A549 (cell line): ENCODE results near the gene TUFM. TPM values are rescaled to one million over a fixed set of nuclear protein-coding genes. Genes with fewer than 3 reads are reported as not detected.
A peak's percentile ranks its signal among the peaks of the same experiment; 100 is the strongest.

Experiments
- ATAC-seq, 2 experiments: fragments of 200-7000 bp in 1 of 2; fragments of >200 bp in 1 of 2; cut with Nextera tagmentation in 1 of 2; cut with Tn5 transposase in 1 of 2; 3 replicates each; pipeline versions ENCODE4 v1.8.0 to v1.9.1; 2018 to 2020; ENCODE audit warnings: mild to moderate bottlenecking in 1 of 2, moderate library complexity in 1 of 2
- CTCF ChIA-PET: fragments of 300-600 bp; sonication (Branson Sonifier 250); formaldehyde crosslinking; extraction: SDS; loops from one replicate; lab custom pipeline; 2021; ENCODE audit warnings: antibody characterized with exemption, inconsistent platforms; lab: Yijun Ruan, JAX
- POLR2A ChIA-PET: fragments of 350-600 bp; formaldehyde crosslinking; extraction: SDS; loops from one replicate; lab custom pipeline; 2021; ENCODE audit warnings: antibody characterized with exemption, inconsistent platforms; lab: Yijun Ruan, JAX
- DNase-seq, 2 experiments: peaks; one replicate each; pipeline versions ENCODE4 v3.0.0 to v3.0.0-alpha.2; 2011 to 2016; ENCODE audit warnings: low read depth in 1 of 2, low spot score in 1 of 2
- FAIRE-seq: peaks from 2 replicates; lab custom pipeline; 2011; peaks lifted over from hg19 to GRCh38; lab: Jason Lieb, UNC
- H3K27ac ChIP-seq, 2 experiments: fragments of >200 bp; sonication (Bioruptor Twin); formaldehyde crosslinking; 3 replicates each; pipeline ENCODE4 v1.5.1; 2016 to 2017
- H3K4me1 ChIP-seq: fragments of >200 bp; sonication (Bioruptor Twin); formaldehyde crosslinking; 3 replicates; pipeline ENCODE4 v1.6.1; 2016
- H3K4me2 ChIP-seq: fragments of >200 bp; sonication (Bioruptor Twin); formaldehyde crosslinking; 3 replicates; pipeline ENCODE4 v1.6.1; 2016
- H3K4me3 ChIP-seq: fragments of >200 bp; sonication (Bioruptor Twin); formaldehyde crosslinking; 3 replicates; pipeline ENCODE4 v1.5.1; 2016
- H3K9me3 ChIP-seq: fragments of >200 bp; sonication (Bioruptor Twin); formaldehyde crosslinking; 3 replicates; pipeline ENCODE4 v1.6.1; 2016
- ATOH8 ChIP-seq: fragments of 250-450 bp; sonication (Bioruptor Pico); IDR thresholded peaks from 2 replicates; pipeline ENCODE4 v1.5.0; 2020; ENCODE audit warnings: low read depth, mild to moderate bottlenecking, moderate library complexity
- BCL3 ChIP-seq: fragments of >200 bp; sonication (Bioruptor Twin); formaldehyde crosslinking; IDR thresholded peaks from 3 replicates; pipeline ENCODE4 v1.6.1; 2016
- CBX2 ChIP-seq: fragments of 200-600 bp; sonication (generic); IDR thresholded peaks from 2 replicates; pipeline ENCODE4 v1.6.1; 2016; ENCODE audit warnings: low read depth, mild to moderate bottlenecking, borderline replicate concordance
- CHD4 ChIP-seq: fragments of 200-600 bp; sonication (generic); IDR thresholded peaks from 2 replicates; pipeline ENCODE4 v1.6.1; 2016; ENCODE audit warnings: antibody characterized with exemption, mild to moderate bottlenecking, borderline replicate concordance
- CTCF ChIP-seq: fragments of >200 bp; sonication (Bioruptor Twin); formaldehyde crosslinking; IDR thresholded peaks from 3 replicates; pipeline ENCODE4 v1.5.1; 2016
- EP300 ChIP-seq, 2 experiments: fragments of >200 bp; sonication (Bioruptor Twin); formaldehyde crosslinking; IDR thresholded peaks; 2 replicates in 1 of 2; 3 replicates in 1 of 2; pipeline ENCODE4 v1.6.1; 2016 to 2017
- ESRRA ChIP-seq: fragments of 150-350 bp; IDR thresholded peaks from 2 replicates; pipeline ENCODE4 v1.6.1; 2014; ENCODE audit warnings: mild to moderate bottlenecking, low read length, borderline replicate concordance
- FOXS1 ChIP-seq: fragments of 250-450 bp; sonication (Bioruptor Pico); IDR thresholded peaks from 2 replicates; pipeline ENCODE4 v1.5.0; 2020; ENCODE audit warnings: mild to moderate bottlenecking, moderate library complexity
- HDAC2 ChIP-seq: fragments of 200-600 bp; sonication (generic); IDR thresholded peaks from 2 replicates; pipeline ENCODE4 v1.6.1; 2016
- HEYL ChIP-seq: fragments of 250-450 bp; sonication (Bioruptor Pico); IDR thresholded peaks from 2 replicates; pipeline ENCODE4 v1.8.0; 2021; ENCODE audit warnings: mild to moderate bottlenecking, moderate library complexity
- HOXA7 ChIP-seq: fragments of 250-450 bp; sonication (Bioruptor Pico); IDR thresholded peaks from 2 replicates; pipeline ENCODE4 v1.5.0; 2020; ENCODE audit warnings: mild to moderate bottlenecking, moderate library complexity
- NFE2L2 ChIP-seq: fragments of 150-350 bp; conservative IDR thresholded peaks from 2 replicates; pipeline ENCODE4 v1.6.1; 2014; ENCODE audit warnings: low read length
- NR3C1 ChIP-seq: fragments of >200 bp; sonication (Bioruptor Twin); formaldehyde crosslinking; IDR thresholded peaks from 3 replicates; pipeline ENCODE4 v1.6.1; 2017
- POLR2A ChIP-seq: IDR thresholded peaks from 2 replicates; pipeline ENCODE4 v1.6.1; 2012; ENCODE audit warnings: mild to moderate bottlenecking, low read length
- POLR2AphosphoS2 ChIP-seq: conservative IDR thresholded peaks from 2 replicates; pipeline ENCODE4 v1.6.1; 2012; ENCODE audit warnings: low read length, improper control_type of control experiment, inconsistent platforms
- RARB ChIP-seq: fragments of 250-450 bp; sonication (Bioruptor Pico); IDR thresholded peaks from 2 replicates; pipeline ENCODE4 v1.8.0; 2021; ENCODE audit warnings: mild to moderate bottlenecking, moderate library complexity
- RNF2 ChIP-seq: fragments of 200-600 bp; sonication (generic); IDR thresholded peaks from 2 replicates; pipeline ENCODE4 v1.6.1; 2016; ENCODE audit warnings: low read depth, mild to moderate bottlenecking, antibody characterized with exemption, moderate library complexity, borderline replicate concordance
- TP53 ChIP-seq: fragments of 250-450 bp; sonication (Bioruptor Pico); IDR thresholded peaks from 2 replicates; pipeline ENCODE4 v1.5.0; 2021; ENCODE audit warnings: mild to moderate bottlenecking, moderate library complexity
- ZC3H11A ChIP-seq: fragments of 450-650 bp; IDR thresholded peaks from 2 replicates; pipeline ENCODE4 v1.6.1; 2014; ENCODE audit warnings: antibody characterized with exemption, mild to moderate bottlenecking
- ZNF302 ChIP-seq: fragments of 250-450 bp; sonication (Bioruptor Pico); IDR thresholded peaks from 2 replicates; pipeline ENCODE4 v1.9.0; 2021; ENCODE audit warnings: inconsistent platforms, mild to moderate bottlenecking, moderate library complexity
- ZSCAN20 ChIP-seq: fragments of 250-450 bp; sonication (Bioruptor Pico); IDR thresholded peaks from 2 replicates; pipeline ENCODE4 v1.8.0; 2022; ENCODE audit warnings: mild to moderate bottlenecking, moderate library complexity
- WGBS: methylation state at CpG from one replicate; pipeline ENCODE4 v1.1.6; 2017; ENCODE audit errors: missing lambda C conversion rate; 5-methylcytosine and 5-hydroxymethylcytosine counted together
- polyA plus RNA-seq, 4 experiments: library from polyadenylated mRNA; depleted of rRNA in 3 of 4; stranded (reverse); fragments of >200 nt; fragmentation: RNase III in 1 of 4; extraction: RNeasy Plus Mini Kit Qiagen cat#74134 plus additional on column Dnase treatment in 1 of 4; gene quantifications; 2 replicates in 3 of 4; 3 replicates in 1 of 4; pipeline ENCODE4 v1.2.3, GENCODE V29; 2011 to 2017

TUFM gene
- polyA plus RNA-seq, 2 of the 4 experiments (the other 2 are of a cell fraction), result 159 to 260 TPM

GRCh38 chr16:28834873-28835863 is 11.0 kb downstream of the TUFM start:
- ATAC-seq (peak in 1 of 2 experiments; percentile 11; a peak in 2 of 6 replicates), DNase-seq (no peak), FAIRE-seq (no peak)
- Histone ChIP-seq H3K27ac (no peak overlapping the region), H3K9me3 (no peaks in the 10 kb centered on the region), H3K4me2 (no peak overlapping the region), H3K4me1 (peaks cover 5% of the 10 kb centered on the region; the same call in 1 of the 3 replicates)
- WGBS, result 88% methylated on average over 20 of the region's 25 CpGs
- ChIA-PET CTCF (interaction anchor here (1.1 to 2.0 kb wide), 5 partner anchors 8 to 110 kb away, joined by 4 to 8 read pairs (median 5); partner anchors contain the start of genes ATXN2L and TUFM), POLR2A (interaction anchor here (0.7 to 1.3 kb wide), 3 partner anchors 8 to 12 kb away, joined by 3 read pairs; partner anchors contain the start of genes ATXN2L and TUFM)
- TF ChIP-seq ATOH8 (CRISPR knock-in tag), result no peak
- TF ChIP-seq FOXS1 (CRISPR knock-in tag), result no peak
- no peak for TF ChIP-seq EP300 (IDR thresholded peaks at IDR 0.05)
- TF ChIP-seq ZNF302 (CRISPR knock-in tag), result no peak
- TF ChIP-seq ZC3H11A, result no peak
- TF ChIP-seq CBX2, result no peak
- no peak for TF ChIP-seq TP53 (CRISPR knock-in tag)
- TF ChIP-seq HEYL, result no peak
- TF ChIP-seq, all 56 proteins: peak for 0
- no peak overlapping the region for H3K4me3 ChIP-seq

GRCh38 chr16:28834349-28834748 is 11.8 kb downstream of the TUFM start:
- Histone ChIP-seq H3K4me3 (no peak overlapping the region), H3K9me3 (no peaks in the 10 kb centered on the region), H3K4me2 (no peak overlapping the region), H3K4me1 (peaks cover 5% of the 10 kb centered on the region; the same call in 1 of the 3 replicates), H3K27ac (no peak overlapping the region)
- 96% methylated on average over 13 of the region's 14 CpGs for WGBS
- DNase-seq (no peak), FAIRE-seq (no peak), ATAC-seq (peak in 1 of 2 experiments; percentile 10; a peak in 2 of 6 replicates)
- POLR2A ChIA-PET, result no interaction called here
- CTCF ChIA-PET, result interaction anchor here (1.2 kb wide), 1 partner anchor 12 kb away, joined by 4 read pairs; the partner anchor contains the start of gene TUFM
- no peak for TF ChIP-seq POLR2A

GRCh38 chr16:28830531-28830930 is 15.6 kb downstream of the TUFM start:
- ChIA-PET POLR2A (no interaction called here), CTCF (interaction anchor here (2.1 kb wide), 1 partner anchor 13 kb away, joined by 7 read pairs; no protein-coding TSS in a partner anchor)
- Histone ChIP-seq H3K27ac (no peak overlapping the region), H3K4me1 (peaks cover 21% of the 10 kb centered on the region), H3K4me2 (no peak overlapping the region), H3K9me3 (no peaks in the 10 kb centered on the region), H3K4me3 (no peak overlapping the region)
- 91% methylated on average over 13 of the region's 13 CpGs for WGBS
- TF ChIP-seq ZNF302 (CRISPR knock-in tag) (no peak), NR3C1 (no peak), NFE2L2 (no peak), HOXA7 (CRISPR knock-in tag) (no peak), TP53 (CRISPR knock-in tag) (no peak), RARB (CRISPR knock-in tag) (no peak), HEYL (no peak), CBX2 (no peak), HDAC2 (no peak), ESRRA (no peak), RNF2 (no peak), CHD4 (no peak), BCL3 (no peak), EP300 (IDR thresholded peaks at IDR 0.05) (no peak), CTCF (no peak), POLR2AphosphoS2 (no peak), ZSCAN20 (CRISPR knock-in tag) (no peak), POLR2A (no peak)
- DNase-seq (no peak), FAIRE-seq (no peak), ATAC-seq (no peak)
